H9 (cell line): ENCODE measurements around the gene R3HDM2. TPM values are rescaled to one million over a fixed set of nuclear protein-coding genes. Genes with fewer than 3 reads are reported as not detected.

Source experiments
- DNase-seq: peaks from one replicate; pipeline ENCODE4 v3.0.0-alpha.2; 2017
- H2AFZ ChIP-seq: one replicate; pipeline ENCODE4 v1.6.1; 2013; ENCODE audit warnings: mild to moderate bottlenecking, low read length, control low read depth, moderate library complexity
- H2AK5ac ChIP-seq: 2 replicates; pipeline ENCODE4 v1.6.1; 2013; ENCODE audit warnings: low read length, control low read depth, mixed read lengths; ENCODE audit not compliant: insufficient read length
- H2BK120ac ChIP-seq: one replicate; pipeline ENCODE4 v1.6.1; 2013; ENCODE audit warnings: low read depth, mild to moderate bottlenecking, low read length, control low read depth, inconsistent platforms; ENCODE audit not compliant: poor library complexity, severe bottlenecking
- H2BK12ac ChIP-seq: 2 replicates; pipeline ENCODE4 v1.6.1; 2013; ENCODE audit warnings: low read length, control low read depth, mixed read lengths, low read depth; ENCODE audit not compliant: insufficient read length
- H2BK15ac ChIP-seq: 2 replicates; pipeline ENCODE4 v1.6.1; 2013; ENCODE audit warnings: low read depth, low read length, control low read depth
- H2BK20ac ChIP-seq: one replicate; pipeline ENCODE4 v1.6.1; 2013; ENCODE audit warnings: low read depth, mild to moderate bottlenecking, low read length, control low read depth, inconsistent platforms; ENCODE audit not compliant: poor library complexity, severe bottlenecking
- H2BK5ac ChIP-seq: 2 replicates; pipeline ENCODE4 v1.6.1; 2013; ENCODE audit warnings: low read length, control low read depth, mixed read lengths; ENCODE audit not compliant: insufficient read length
- H3K14ac ChIP-seq: 2 replicates; pipeline ENCODE4 v1.6.1; 2013; ENCODE audit warnings: low read length, control low read depth; ENCODE audit not compliant: insufficient read depth
- H3K18ac ChIP-seq: 2 replicates; pipeline ENCODE4 v1.6.1; 2013; ENCODE audit warnings: low read depth, mild to moderate bottlenecking, mixed read lengths, low read length, control low read depth; ENCODE audit not compliant: insufficient read length
- H3K23ac ChIP-seq: 2 replicates; pipeline ENCODE4 v1.6.1; 2013; ENCODE audit warnings: low read length, control low read depth, mixed read lengths, low read depth; ENCODE audit not compliant: insufficient read length
- H3K23me2 ChIP-seq: 2 replicates; pipeline ENCODE4 v1.6.1; 2013; ENCODE audit warnings: low read depth, mild to moderate bottlenecking, mixed read lengths, low read length, control low read depth; ENCODE audit not compliant: insufficient read length, poor library complexity, severe bottlenecking
- H3K27ac ChIP-seq: 2 replicates; pipeline ENCODE4 v1.5.1; 2013; ENCODE audit warnings: low read length, control low read depth, mixed read lengths, low read depth; ENCODE audit not compliant: insufficient read length
- H3K27me3 ChIP-seq: 2 replicates; pipeline ENCODE4 v1.6.1; 2013; ENCODE audit warnings: low read length, control low read depth, inconsistent platforms; ENCODE audit not compliant: insufficient read depth
- H3K4ac ChIP-seq: 2 replicates; pipeline ENCODE4 v1.6.1; 2013; ENCODE audit warnings: low read depth, mild to moderate bottlenecking, control low read depth, inconsistent platforms, low read length, moderate library complexity
- H3K4me1 ChIP-seq: 2 replicates; pipeline ENCODE4 v1.6.1; 2013; ENCODE audit warnings: low read length, control low read depth, inconsistent platforms; ENCODE audit not compliant: insufficient read depth
- H3K4me2 ChIP-seq: 2 replicates; pipeline ENCODE4 v1.6.1; 2013; ENCODE audit warnings: low read length, control low read depth, mixed read lengths; ENCODE audit not compliant: insufficient read length, insufficient read depth
- H3K56ac ChIP-seq: 2 replicates; pipeline ENCODE4 v1.6.1; 2013; ENCODE audit warnings: low read depth, mild to moderate bottlenecking, mixed read lengths, low read length, control low read depth; ENCODE audit not compliant: insufficient read length
- H3K79me1 ChIP-seq: 2 replicates; pipeline ENCODE4 v1.6.1; 2013; ENCODE audit warnings: low read depth, mild to moderate bottlenecking, moderate library complexity, low read length, control low read depth, inconsistent platforms; ENCODE audit not compliant: insufficient read depth, poor library complexity, severe bottlenecking
- H3K79me2 ChIP-seq: 2 replicates; pipeline ENCODE4 v1.6.1; 2013; ENCODE audit warnings: low read length, control low read depth, inconsistent platforms; ENCODE audit not compliant: insufficient read depth
- H3K9ac ChIP-seq: 2 replicates; pipeline ENCODE4 v1.6.1; 2013; ENCODE audit warnings: low read length, control low read depth, mixed read lengths; ENCODE audit not compliant: insufficient read length; ENCODE audit errors: extremely low read depth
- H3K9me3 ChIP-seq: one replicate; pipeline ENCODE4 v1.6.1; 2013; ENCODE audit warnings: low read depth, low read length, inconsistent platforms; ENCODE audit not compliant: control insufficient read depth
- H3T11ph ChIP-seq: one replicate; pipeline ENCODE4 v1.6.1; 2013; ENCODE audit warnings: mild to moderate bottlenecking, low read length, control low read depth, inconsistent platforms
- H4K20me1 ChIP-seq: one replicate; pipeline ENCODE4 v1.6.1; 2013; ENCODE audit not compliant: control insufficient read depth, insufficient read length, insufficient read depth
- H4K5ac ChIP-seq: 2 replicates; pipeline ENCODE4 v1.6.1; 2013; ENCODE audit warnings: low read depth, mild to moderate bottlenecking, mixed read lengths, low read length, control low read depth; ENCODE audit not compliant: insufficient read length
- H4K8ac ChIP-seq: replicated peaks from 2 replicates; pipeline ENCODE4 v1.6.1; 2013; ENCODE audit warnings: low read length, control low read depth, mixed read lengths, low read depth; ENCODE audit not compliant: insufficient read length
- H4K91ac ChIP-seq: 2 replicates; pipeline ENCODE4 v1.6.1; 2013; ENCODE audit warnings: low read depth, mild to moderate bottlenecking, moderate library complexity, mixed read lengths, low read length, control low read depth; ENCODE audit not compliant: insufficient read length
- H3K27ac Mint-ChIP-seq, 3 experiments: 2 replicates in 2 of 3; 3 replicates in 1 of 3; pipeline ENCODE4 v1.8.0; 2020 to 2021; ENCODE audit warnings: mixed read lengths in 3 of 3, mild to moderate bottlenecking in 1 of 3, moderate library complexity in 1 of 3
- H3K27me3 Mint-ChIP-seq: 2 replicates; pipeline ENCODE4 v1.8.0; 2021; ENCODE audit warnings: low read depth, mild to moderate bottlenecking, moderate library complexity, mixed read lengths
- H3K36me3 Mint-ChIP-seq, 3 experiments: 2 replicates in 2 of 3; 3 replicates in 1 of 3; pipeline ENCODE4 v1.8.0; 2020 to 2021; ENCODE audit warnings: low read depth in 3 of 3, mixed read lengths in 3 of 3; ENCODE audit not compliant: insufficient read depth in 1 of 3
- H3K4me1 Mint-ChIP-seq, 2 experiments: 2 replicates each; pipeline ENCODE4 v1.8.0; 2020; ENCODE audit warnings: mixed read lengths in 2 of 2
- H3K4me3 Mint-ChIP-seq, 2 experiments: 2 replicates in 1 of 2; 3 replicates in 1 of 2; pipeline ENCODE4 v1.8.0; 2020 to 2021; ENCODE audit warnings: mild to moderate bottlenecking in 2 of 2, mixed read lengths in 2 of 2, moderate library complexity in 1 of 2
- H3K9me3 Mint-ChIP-seq, 2 experiments: 2 replicates in 1 of 2; 3 replicates in 1 of 2; pipeline ENCODE4 v1.8.0; 2020; ENCODE audit warnings: mild to moderate bottlenecking in 2 of 2, mixed read lengths in 2 of 2, moderate library complexity in 1 of 2
- WGBS: extraction: QIAGEN DNeasy Blood & Tissue Kit; methylation state at CpG from one replicate; pipeline ENCODE4 v1.1.7; 2013; ENCODE audit warnings: missing lambda C conversion rate, low lambda C conversion rate, mixed read lengths; ENCODE audit not compliant: insufficient read length; ENCODE audit errors: extremely low coverage; 5-methylcytosine and 5-hydroxymethylcytosine counted together
- total RNA-seq: library from RNA; stranded (reverse); gene quantifications from 2 replicates; pipeline ENCODE4 v1.2.1, GENCODE V29; 2021
- TF ChIP-seq, protein P1 (sequence below): fragments of 200-600 bp; sonication (generic); conservative IDR thresholded peaks from 3 replicates; pipeline ENCODE4 v1.8.0; 2021; ENCODE audit warnings: antibody characterized with exemption, mild to moderate bottlenecking

The R3HDM2 gene
- total RNA-seq, 1 experiment from 2014 or later, result 43.9 TPM

DNA sequence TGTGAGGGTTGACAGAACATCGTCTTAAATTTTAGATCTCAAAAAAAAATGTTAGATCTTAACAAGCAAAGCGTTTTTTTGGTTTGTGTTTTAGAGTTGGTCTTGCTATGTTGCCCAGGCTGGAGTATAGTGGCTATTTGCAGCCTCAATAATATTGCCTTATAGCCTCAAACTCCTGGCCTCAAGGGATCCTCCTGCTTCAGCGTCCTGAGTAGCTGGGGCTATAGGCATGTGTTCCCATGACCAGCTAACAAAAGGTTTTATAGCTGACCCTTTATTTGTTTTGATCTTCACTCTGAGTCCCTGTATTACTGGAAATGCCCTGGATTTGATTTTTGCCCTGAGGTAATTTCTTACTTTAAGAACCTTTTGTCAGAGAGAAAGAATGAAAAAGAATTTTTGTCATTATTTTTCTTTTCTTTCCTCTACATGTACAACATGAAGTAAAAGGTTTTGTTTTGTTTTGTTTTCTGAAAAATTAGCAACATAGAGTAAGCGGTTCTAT, 9.0 kb upstream of the R3HDM2 start:
- Histone ChIP-seq H2BK20ac (no peak overlapping the region), H2BK12ac (no peak overlapping the region), H4K8ac (no peak overlapping the region), H3K4me1 (no peaks in the 10 kb centered on the region), H2AK5ac (no peak overlapping the region), H2BK5ac (no peak overlapping the region), H4K20me1 (no peaks in the 10 kb centered on the region), H3K27me3 (no peaks in the 10 kb centered on the region), H3K23ac (no peak overlapping the region), H3K27ac (no peak overlapping the region), H3K79me1 (no peaks in the 10 kb centered on the region), H3K4ac (no peak overlapping the region), H3K18ac (no peak overlapping the region), H2AFZ (no peak overlapping the region), H3T11ph (no peak overlapping the region), H3K9me3 (no peaks in the 10 kb centered on the region), H3K23me2 (no peaks in the 10 kb centered on the region), H4K91ac (no peak overlapping the region), H2BK15ac (no peak overlapping the region), H3K79me2 (no peaks in the 10 kb centered on the region), H4K5ac (no peak overlapping the region), H2BK120ac (no peak overlapping the region), H3K4me2 (no peak overlapping the region), H3K56ac (no peak overlapping the region), H3K9ac (no peak overlapping the region), H3K14ac (no peak overlapping the region)
- TF ChIP-seq, protein P1, sequence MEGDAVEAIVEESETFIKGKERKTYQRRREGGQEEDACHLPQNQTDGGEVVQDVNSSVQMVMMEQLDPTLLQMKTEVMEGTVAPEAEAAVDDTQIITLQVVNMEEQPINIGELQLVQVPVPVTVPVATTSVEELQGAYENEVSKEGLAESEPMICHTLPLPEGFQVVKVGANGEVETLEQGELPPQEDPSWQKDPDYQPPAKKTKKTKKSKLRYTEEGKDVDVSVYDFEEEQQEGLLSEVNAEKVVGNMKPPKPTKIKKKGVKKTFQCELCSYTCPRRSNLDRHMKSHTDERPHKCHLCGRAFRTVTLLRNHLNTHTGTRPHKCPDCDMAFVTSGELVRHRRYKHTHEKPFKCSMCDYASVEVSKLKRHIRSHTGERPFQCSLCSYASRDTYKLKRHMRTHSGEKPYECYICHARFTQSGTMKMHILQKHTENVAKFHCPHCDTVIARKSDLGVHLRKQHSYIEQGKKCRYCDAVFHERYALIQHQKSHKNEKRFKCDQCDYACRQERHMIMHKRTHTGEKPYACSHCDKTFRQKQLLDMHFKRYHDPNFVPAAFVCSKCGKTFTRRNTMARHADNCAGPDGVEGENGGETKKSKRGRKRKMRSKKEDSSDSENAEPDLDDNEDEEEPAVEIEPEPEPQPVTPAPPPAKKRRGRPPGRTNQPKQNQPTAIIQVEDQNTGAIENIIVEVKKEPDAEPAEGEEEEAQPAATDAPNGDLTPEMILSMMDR, result no peak
- peaks cover 9 to 13% of the 10 kb centered on the region in 2 experiments for H3K9me3 Mint-ChIP-seq
- H3K4me1 Mint-ChIP-seq, result peaks cover 0 to 5% of the 10 kb centered on the region in 2 experiments; a peak in 2 of 4 replicates
- H3K36me3 Mint-ChIP-seq, result peaks cover 2 to 8% (median 4%) of the 10 kb centered on the region in 3 experiments; a peak in 4 of 7 replicates
- no CpG with 5 or more reads among the region's 4 CpGs for WGBS
- no peak for DNase-seq
- H3K27me3 Mint-ChIP-seq, result peaks cover 4% of the 10 kb centered on the region; the same call in 1 of the 2 replicates
- no peak overlapping the region for H3K27ac Mint-ChIP-seq
- H3K4me3 Mint-ChIP-seq, result no peak overlapping the region
